Fibroblast of lung (primary cell): ENCODE results near the gene MKRN3.

Source experiments
- EZH2 ChIP-seq: IDR thresholded peaks from 2 replicates; pipeline ENCODE4 v1.5.1; 2012; ENCODE audit warnings: low read length, control low read depth, mild to moderate bottlenecking; ENCODE audit errors: missing control alignments
- TF ChIP-seq, protein P1 (sequence below), 2 donors: IDR thresholded peaks in 1 of 2; conservative IDR thresholded peaks in 1 of 2; 1 replicate in 1 of 2; 2 replicates in 1 of 2; pipeline ENCODE4 v1.5.1; 2011 to 2012; ENCODE audit warnings: low read length in 2 of 2, control low read depth in 1 of 2, inconsistent platforms in 1 of 2, low read depth in 1 of 2, mild to moderate bottlenecking in 1 of 2

DNA sequence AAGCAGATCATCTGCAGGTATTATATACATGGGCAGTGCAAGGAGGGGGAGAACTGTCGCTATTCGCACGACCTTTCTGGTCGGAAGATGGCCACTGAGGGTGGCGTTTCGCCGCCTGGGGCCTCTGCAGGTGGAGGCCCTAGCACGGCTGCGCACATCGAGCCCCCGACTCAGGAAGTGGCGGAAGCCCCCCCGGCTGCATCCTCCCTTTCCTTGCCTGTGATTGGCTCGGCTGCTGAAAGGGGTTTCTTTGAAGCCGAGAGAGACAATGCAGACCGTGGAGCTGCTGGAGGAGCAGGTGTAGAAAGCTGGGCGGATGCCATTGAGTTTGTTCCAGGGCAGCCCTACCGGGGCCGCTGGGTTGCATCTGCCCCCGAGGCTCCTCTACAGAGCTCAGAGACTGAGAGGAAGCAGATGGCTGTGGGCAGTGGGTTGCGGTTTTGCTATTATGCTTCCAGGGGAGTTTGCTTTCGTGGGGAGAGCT lies 639 bp downstream of the MKRN3 start:
- TF ChIP-seq, protein P1, sequence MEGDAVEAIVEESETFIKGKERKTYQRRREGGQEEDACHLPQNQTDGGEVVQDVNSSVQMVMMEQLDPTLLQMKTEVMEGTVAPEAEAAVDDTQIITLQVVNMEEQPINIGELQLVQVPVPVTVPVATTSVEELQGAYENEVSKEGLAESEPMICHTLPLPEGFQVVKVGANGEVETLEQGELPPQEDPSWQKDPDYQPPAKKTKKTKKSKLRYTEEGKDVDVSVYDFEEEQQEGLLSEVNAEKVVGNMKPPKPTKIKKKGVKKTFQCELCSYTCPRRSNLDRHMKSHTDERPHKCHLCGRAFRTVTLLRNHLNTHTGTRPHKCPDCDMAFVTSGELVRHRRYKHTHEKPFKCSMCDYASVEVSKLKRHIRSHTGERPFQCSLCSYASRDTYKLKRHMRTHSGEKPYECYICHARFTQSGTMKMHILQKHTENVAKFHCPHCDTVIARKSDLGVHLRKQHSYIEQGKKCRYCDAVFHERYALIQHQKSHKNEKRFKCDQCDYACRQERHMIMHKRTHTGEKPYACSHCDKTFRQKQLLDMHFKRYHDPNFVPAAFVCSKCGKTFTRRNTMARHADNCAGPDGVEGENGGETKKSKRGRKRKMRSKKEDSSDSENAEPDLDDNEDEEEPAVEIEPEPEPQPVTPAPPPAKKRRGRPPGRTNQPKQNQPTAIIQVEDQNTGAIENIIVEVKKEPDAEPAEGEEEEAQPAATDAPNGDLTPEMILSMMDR (conservative IDR thresholded peaks at IDR 0.05 in 1 of 2, IDR thresholded peaks at IDR 0.05 in 1 of 2; ENCODE audit: low read depth in 1 of 2, low read length in 2 of 2), result no peak
- no peak for TF ChIP-seq EZH2
